GM23338 (cell line): Measurements from ENCODE around the gene UBE2QL1. TPM values are rescaled to one million over a fixed set of nuclear protein-coding genes. Genes with fewer than 3 reads are reported as not detected.

Experiments used
- ATAC-seq: fragments of 200-7000 bp; cut with Tn5 transposase; 3 replicates; pipeline ENCODE4 v1.9.1; 2020
- DNase-seq: peaks from one replicate; pipeline ENCODE4 v3.0.0-alpha.2; 2015; ENCODE audit warnings: low spot score
- H2AFZ ChIP-seq: fragments of 200-600 bp; sonication (generic); 2 replicates; pipeline ENCODE4 v1.8.0; 2016; ENCODE audit warnings: antibody characterized with exemption, mild to moderate bottlenecking, moderate library complexity
- H3F3A ChIP-seq: fragments of 200-600 bp; sonication (generic); replicated peaks from 2 replicates; pipeline ENCODE4 v1.8.0; 2017; ENCODE audit warnings: antibody characterized with exemption, mixed run types, low read depth
- H3K27ac ChIP-seq: fragments of 200-600 bp; sonication (generic); 2 replicates; pipeline ENCODE4 v1.6.1; 2016; ENCODE audit warnings: low read depth
- H3K27me3 ChIP-seq: fragments of 200-600 bp; sonication (generic); 2 replicates; pipeline ENCODE4 v1.8.0; 2016; ENCODE audit warnings: mild to moderate bottlenecking, mixed run types, moderate library complexity; ENCODE audit not compliant: insufficient read depth
- H3K36me3 ChIP-seq: fragments of 200-600 bp; sonication (generic); 2 replicates; pipeline ENCODE4 v1.8.0; 2016; ENCODE audit warnings: mild to moderate bottlenecking; ENCODE audit not compliant: insufficient read depth
- H3K4me1 ChIP-seq: fragments of 200-600 bp; sonication (generic); 2 replicates; pipeline ENCODE4 v1.8.0; 2016; ENCODE audit warnings: mild to moderate bottlenecking, moderate library complexity; ENCODE audit not compliant: insufficient read depth
- H3K4me2 ChIP-seq: fragments of 200-600 bp; sonication (generic); 2 replicates; pipeline ENCODE4 v1.7.1; 2017; ENCODE audit warnings: mixed run types
- H3K4me3 ChIP-seq: fragments of 200-600 bp; sonication (generic); 2 replicates; pipeline ENCODE4 v1.6.1; 2016; ENCODE audit warnings: mixed run types
- H3K79me2 ChIP-seq: fragments of 200-600 bp; sonication (generic); replicated peaks from 2 replicates; pipeline ENCODE4 v1.8.0; 2017; ENCODE audit warnings: mild to moderate bottlenecking; ENCODE audit not compliant: insufficient read depth
- H3K9me2 ChIP-seq: fragments of 200-600 bp; sonication (generic); 2 replicates; pipeline ENCODE4 v1.8.0; 2017; ENCODE audit not compliant: insufficient read depth
- H4K20me1 ChIP-seq: fragments of 200-600 bp; sonication (generic); replicated peaks from 2 replicates; pipeline ENCODE4 v1.8.0; 2017; ENCODE audit warnings: mild to moderate bottlenecking; ENCODE audit not compliant: insufficient read depth
- H3K27ac Mint-ChIP-seq: 2 replicates; pipeline ENCODE4 v1.8.0; 2020; ENCODE audit warnings: inconsistent platforms, mild to moderate bottlenecking, moderate library complexity, mixed read lengths
- H3K27me3 Mint-ChIP-seq: 3 replicates; pipeline ENCODE4 v1.8.0; 2022; ENCODE audit warnings: low read depth, mild to moderate bottlenecking, moderate library complexity, mixed read lengths, inconsistent platforms; ENCODE audit not compliant: insufficient read depth, poor library complexity
- H3K36me3 Mint-ChIP-seq: 3 replicates; pipeline ENCODE4 v1.8.0; 2021; ENCODE audit warnings: low read depth, mild to moderate bottlenecking, inconsistent platforms, moderate library complexity, mixed read lengths
- H3K4me1 Mint-ChIP-seq: 3 replicates; pipeline ENCODE4 v1.8.0; 2020; ENCODE audit warnings: mild to moderate bottlenecking, inconsistent platforms, mixed read lengths
- H3K4me3 Mint-ChIP-seq: 3 replicates; pipeline ENCODE4 v1.8.0; 2021; ENCODE audit warnings: moderate library complexity, mild to moderate bottlenecking, inconsistent platforms, mixed read lengths
- H3K9me3 Mint-ChIP-seq: 3 replicates; pipeline ENCODE4 v1.8.0; 2020; ENCODE audit warnings: moderate library complexity, mild to moderate bottlenecking, inconsistent platforms, mixed read lengths
- CREB1 ChIP-seq: fragments of 250-450 bp; sonication (Bioruptor Pico); IDR thresholded peaks from 2 replicates; pipeline ENCODE4 v1.5.0; 2020; ENCODE audit warnings: low read depth, mild to moderate bottlenecking, moderate library complexity
- CTCF ChIP-seq, 2 experiments: fragments of 200-600 bp in 1 of 2; sonication (generic) in 1 of 2; conservative IDR thresholded peaks; 2 replicates each; pipeline versions ENCODE4 v1.5.1 to v1.6.1; 2016 to 2017; ENCODE audit warnings: antibody characterized with exemption in 2 of 2, low read depth in 2 of 2, mild to moderate bottlenecking in 2 of 2, moderate library complexity in 1 of 2
- ETS1 ChIP-seq: IDR thresholded peaks from 2 replicates; pipeline ENCODE4 v1.6.1; 2016; ENCODE audit warnings: antibody characterized with exemption
- EZH2 ChIP-seq: fragments of 200-600 bp; sonication (generic); IDR thresholded peaks from one replicate; pipeline ENCODE4 v1.8.0; 2017; ENCODE audit warnings: antibody characterized with exemption, mild to moderate bottlenecking, low read depth; ENCODE audit not compliant: unreplicated experiment
- EZH2phosphoT487 ChIP-seq: fragments of 200-600 bp; sonication (generic); IDR thresholded peaks from one replicate; pipeline ENCODE4 v1.8.1; 2018; ENCODE audit warnings: antibody characterized with exemption; ENCODE audit not compliant: unreplicated experiment
- JUNB ChIP-seq: IDR thresholded peaks from one replicate; pipeline ENCODE4 v1.6.1; 2016; ENCODE audit warnings: antibody characterized with exemption; ENCODE audit not compliant: unreplicated experiment
- NANOG ChIP-seq: IDR thresholded peaks from 2 replicates; pipeline ENCODE4 v1.6.1; 2016; ENCODE audit warnings: antibody characterized with exemption, borderline replicate concordance
- POLR2AphosphoS5 ChIP-seq: IDR thresholded peaks from 2 replicates; pipeline ENCODE4 v1.6.1; 2016; ENCODE audit warnings: antibody characterized with exemption, low read depth
- REST ChIP-seq: IDR thresholded peaks from one replicate; pipeline ENCODE4 v1.6.1; 2018; ENCODE audit warnings: antibody characterized with exemption; ENCODE audit not compliant: unreplicated experiment
- STAT1 ChIP-seq: IDR thresholded peaks from one replicate; pipeline ENCODE4 v1.6.1; 2016; ENCODE audit warnings: antibody characterized with exemption; ENCODE audit not compliant: unreplicated experiment
- ZNF114 ChIP-seq: fragments of 250-450 bp; sonication (Bioruptor Pico); IDR thresholded peaks from 2 replicates; pipeline ENCODE4 v1.5.0; 2020; ENCODE audit warnings: mild to moderate bottlenecking, moderate library complexity
- ZNF331 ChIP-seq: fragments of 250-450 bp; sonication (Bioruptor Pico); IDR thresholded peaks from 2 replicates; pipeline ENCODE4 v1.5.0; 2020; ENCODE audit warnings: low read depth, mild to moderate bottlenecking, moderate library complexity
- ZNF462 ChIP-seq: fragments of 250-450 bp; sonication (Bioruptor Pico); IDR thresholded peaks from 2 replicates; pipeline ENCODE4 v1.5.0; 2020; ENCODE audit warnings: mild to moderate bottlenecking, moderate library complexity
- polyA plus RNA-seq: library from polyadenylated mRNA; unstranded; fragments of >200 nt; fragmentation: Nextera tagmentation; extraction: Ambion mirVana; gene quantifications from 2 replicates; pipeline ENCODE4 v1.2.1, GENCODE V29; 2016
- total RNA-seq: library from RNA; depleted of rRNA; stranded (reverse); fragments of >200 nt; shearing (Covaris generic); gene quantifications from 2 replicates; pipeline ENCODE4 v1.2.3, GENCODE V29; 2014

Gene UBE2QL1
- total and polyA plus RNA-seq, 2 experiments from 2014 or later: 0.40 to 0.83 TPM

- peaks cover 3% of the 10 kb centered on the region for H3K4me1 Mint-ChIP-seq
- H3K4me3 Mint-ChIP-seq: no peak overlapping the region
- Histone ChIP-seq H3F3A (no peaks in the 10 kb centered on the region), H2AFZ (no peak overlapping the region), H4K20me1 (no peaks in the 10 kb centered on the region), H3K27me3 (no peaks in the 10 kb centered on the region), H3K4me3 (no peak overlapping the region), H3K9me2 (no peaks in the 10 kb centered on the region), H3K4me1 (no peaks in the 10 kb centered on the region), H3K36me3 (no peaks in the 10 kb centered on the region), H3K79me2 (no peaks in the 10 kb centered on the region), H3K27ac (no peak overlapping the region), H3K4me2 (no peak overlapping the region)
- H3K27ac Mint-ChIP-seq: no peak overlapping the region
- ATAC-seq: no peak
- H3K27me3 Mint-ChIP-seq: peaks cover 15% of the 10 kb centered on the region
- no peaks in the 10 kb centered on the region for H3K9me3 Mint-ChIP-seq
- TF ChIP-seq ZNF114 (CRISPR knock-in tag) (no peak), REST (no peak), STAT1 (no peak), ETS1 (no peak), JUNB (no peak), ZNF462 (CRISPR knock-in tag) (no peak), CTCF (conservative IDR thresholded peaks at IDR 0.05; ENCODE audit: low read depth in 2 of 2) (no peak), CREB1 (no peak), EZH2phosphoT487 (no peak), EZH2 (no peak), POLR2AphosphoS5 (no peak), NANOG (no peak), ZNF331 (CRISPR knock-in tag) (no peak)
- H3K36me3 Mint-ChIP-seq: no peaks in the 10 kb centered on the region
- DNase-seq: no peak
Measured at GRCh38 chr5:6522923-6523322, 74.3 kb downstream of the UBE2QL1 start.
